22Rv1 (cell line): Measurements from ENCODE around the gene UNC45B.

ENCODE experiments used
- H3K27ac ChIP-seq: fragments of 450-650 bp; 2 replicates; pipeline ENCODE4 v1.5.1; 2017
- ZFX ChIP-seq: fragments of 450-650 bp; IDR thresholded peaks from 2 replicates; pipeline ENCODE4 v1.6.1; 2017; ENCODE audit warnings: antibody characterized with exemption, borderline replicate concordance
- TF ChIP-seq, protein P1 (sequence below): fragments of 450-650 bp; IDR thresholded peaks from 2 replicates; pipeline ENCODE4 v1.5.1; 2017; ENCODE audit warnings: mild to moderate bottlenecking

Gene UNC45B

GRCh38 chr17:35159940-35160339, 12.3 kb downstream of the UNC45B start:
- no peak for TF ChIP-seq ZFX
- TF ChIP-seq, protein P1, sequence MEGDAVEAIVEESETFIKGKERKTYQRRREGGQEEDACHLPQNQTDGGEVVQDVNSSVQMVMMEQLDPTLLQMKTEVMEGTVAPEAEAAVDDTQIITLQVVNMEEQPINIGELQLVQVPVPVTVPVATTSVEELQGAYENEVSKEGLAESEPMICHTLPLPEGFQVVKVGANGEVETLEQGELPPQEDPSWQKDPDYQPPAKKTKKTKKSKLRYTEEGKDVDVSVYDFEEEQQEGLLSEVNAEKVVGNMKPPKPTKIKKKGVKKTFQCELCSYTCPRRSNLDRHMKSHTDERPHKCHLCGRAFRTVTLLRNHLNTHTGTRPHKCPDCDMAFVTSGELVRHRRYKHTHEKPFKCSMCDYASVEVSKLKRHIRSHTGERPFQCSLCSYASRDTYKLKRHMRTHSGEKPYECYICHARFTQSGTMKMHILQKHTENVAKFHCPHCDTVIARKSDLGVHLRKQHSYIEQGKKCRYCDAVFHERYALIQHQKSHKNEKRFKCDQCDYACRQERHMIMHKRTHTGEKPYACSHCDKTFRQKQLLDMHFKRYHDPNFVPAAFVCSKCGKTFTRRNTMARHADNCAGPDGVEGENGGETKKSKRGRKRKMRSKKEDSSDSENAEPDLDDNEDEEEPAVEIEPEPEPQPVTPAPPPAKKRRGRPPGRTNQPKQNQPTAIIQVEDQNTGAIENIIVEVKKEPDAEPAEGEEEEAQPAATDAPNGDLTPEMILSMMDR: no peak
- H3K27ac ChIP-seq: no peak overlapping the region

DNA sequence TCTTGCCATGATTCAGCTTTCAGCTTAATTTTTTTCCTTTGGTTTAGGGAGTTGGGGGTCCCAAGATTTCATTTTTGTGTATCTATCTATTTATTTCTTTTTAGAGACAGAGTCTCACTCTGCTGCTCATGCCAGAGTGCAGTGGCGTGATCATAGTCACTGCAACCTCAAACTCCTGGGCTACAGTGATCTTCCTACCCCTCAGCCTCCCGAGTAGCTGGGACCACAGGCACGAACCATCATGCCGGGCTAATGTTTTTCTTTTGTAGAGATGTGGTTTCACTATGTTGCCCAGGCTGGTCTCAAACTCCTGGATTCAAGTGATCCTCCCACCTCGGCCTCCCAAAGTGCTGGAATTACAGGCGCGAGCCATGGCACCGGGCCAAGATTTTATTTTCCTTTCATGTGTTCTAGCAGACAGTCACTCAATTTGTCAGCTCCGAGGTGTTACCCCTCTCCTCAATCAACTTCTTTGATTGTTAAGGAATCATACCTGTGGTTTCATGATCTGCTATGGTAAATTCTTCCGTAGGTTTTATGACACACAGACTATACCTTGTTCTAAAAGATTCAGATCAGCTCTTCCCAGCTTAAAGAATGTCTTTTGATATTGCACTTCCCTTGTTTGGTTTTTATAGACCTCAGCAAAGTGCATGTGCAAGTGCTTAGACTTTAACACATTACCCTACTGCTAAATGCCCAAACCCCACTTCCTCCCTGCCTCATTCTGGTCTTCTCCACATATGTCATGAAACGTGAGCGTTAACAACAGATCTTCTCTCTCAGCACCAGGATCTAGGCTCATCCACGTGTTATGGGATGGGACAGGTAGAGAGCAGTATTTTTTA, 13.0 kb downstream of the UNC45B start:
- no peak for TF ChIP-seq ZFX
- TF ChIP-seq, protein P1: no peak

GRCh38 chr17:35161281-35161761, 13.7 kb downstream of the UNC45B start:
- TF ChIP-seq ZFX: no peak
- TF ChIP-seq, protein P1: no peak
- H3K27ac ChIP-seq: no peak overlapping the region

More for the DNA sequence above, 13.0 kb downstream of the UNC45B start:
- H3K27ac ChIP-seq: no peak overlapping the region

DNA sequence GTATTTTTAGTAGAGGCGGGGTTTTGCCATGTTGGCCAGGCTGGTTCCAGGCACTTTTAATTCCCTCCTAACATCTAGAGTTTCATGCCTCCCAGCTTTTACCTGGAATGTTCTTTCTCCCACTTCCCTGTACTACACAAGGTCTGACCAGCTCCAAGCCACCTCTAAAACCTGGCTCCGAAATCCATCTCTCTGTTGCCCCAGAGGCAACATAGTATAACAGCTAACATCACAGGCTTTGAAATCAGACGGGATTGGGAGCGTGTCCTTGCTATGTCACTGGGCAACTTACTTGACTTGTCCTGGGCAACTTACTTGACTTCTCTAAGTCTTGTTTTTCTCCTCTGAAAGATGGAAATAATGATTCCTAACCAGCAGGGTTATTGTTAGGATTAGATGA, 15.1 kb downstream of the UNC45B start:
- no peak overlapping the region for H3K27ac ChIP-seq

DNA sequence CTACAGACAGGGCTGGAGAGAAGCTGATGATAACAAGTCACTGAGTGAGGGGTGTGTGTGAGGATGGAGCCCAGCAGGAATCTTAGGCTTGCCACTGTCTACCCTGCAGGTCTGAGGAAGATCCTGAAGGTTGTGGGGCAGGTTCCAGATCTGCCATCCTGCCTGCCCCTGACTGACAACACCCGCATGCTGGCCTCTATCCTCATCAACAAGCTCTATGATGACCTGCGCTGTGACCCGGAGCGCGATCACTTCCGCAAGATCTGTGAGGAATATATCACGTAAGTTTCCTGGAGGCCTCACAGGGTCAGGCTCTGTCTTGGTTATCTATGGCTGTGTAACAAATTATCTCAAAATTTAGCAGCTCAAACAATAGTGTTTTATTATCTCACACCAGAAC, 16.3 kb downstream of the UNC45B start:
- TF ChIP-seq, protein P1: no peak
- no peak for TF ChIP-seq ZFX

More for the DNA sequence above, 15.1 kb downstream of the UNC45B start:
- no peak for TF ChIP-seq ZFX

DNA sequence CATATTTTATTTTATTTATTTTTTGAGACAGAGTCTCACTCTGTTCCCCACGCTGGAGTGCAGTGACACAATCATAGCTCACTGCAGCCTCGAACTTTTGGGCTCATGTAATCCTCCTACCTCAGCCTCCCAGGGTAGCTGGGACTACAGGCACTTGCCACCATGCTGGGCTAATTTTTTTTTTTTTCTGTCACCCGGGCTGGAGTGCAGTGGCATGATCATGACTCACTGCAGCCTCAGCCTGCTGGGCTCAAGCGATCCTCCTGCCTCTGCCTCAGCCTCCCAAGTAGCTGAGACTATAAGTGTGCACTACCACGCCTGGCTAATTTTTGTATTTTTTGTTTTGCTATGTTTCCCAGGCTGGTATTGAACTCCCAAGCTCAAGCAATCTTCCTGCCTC, 17.1 kb downstream of the UNC45B start:
- TF ChIP-seq, protein P1: no peak
- TF ChIP-seq ZFX: no peak
- H3K27ac ChIP-seq: no peak overlapping the region

More for the DNA sequence above, 16.3 kb downstream of the UNC45B start:
- H3K27ac ChIP-seq: no peak overlapping the region

- H3K27ac ChIP-seq: no peak overlapping the region
- TF ChIP-seq, protein P1: no peak
Observed at GRCh38 chr17:35166526-35166925, 18.9 kb downstream of the UNC45B start.

DNA sequence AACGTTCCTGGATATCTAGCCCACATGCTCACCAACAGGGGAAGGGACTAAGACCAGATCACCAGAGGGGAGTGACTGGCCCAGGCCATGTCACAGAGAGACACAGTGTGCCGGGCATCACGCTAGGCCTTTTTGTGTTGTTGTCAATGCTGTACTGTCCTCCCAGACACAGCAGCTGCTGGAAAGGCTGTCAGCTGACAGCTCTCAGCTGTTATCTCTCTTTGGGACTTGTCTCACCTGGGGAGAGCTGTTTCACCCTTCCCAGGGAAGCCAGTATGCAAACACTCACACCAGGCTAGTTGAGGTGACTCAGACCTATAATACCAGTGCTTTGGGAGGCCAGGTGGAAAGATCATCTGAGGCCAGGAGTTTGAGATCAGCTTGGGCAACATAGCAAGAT, 19.4 kb downstream of the UNC45B start:
- no peak overlapping the region for H3K27ac ChIP-seq
- TF ChIP-seq, protein P1: no peak
- no peak for TF ChIP-seq ZFX
